Measurements from ENCODE around the gene DZIP3. TPM values are rescaled to one million over a fixed set of nuclear protein-coding genes. Genes with fewer than 3 reads are reported as not detected.

DZIP3 gene
- total RNA-seq, 1 donor from 2014 or later: 6.6 TPM

DNA sequence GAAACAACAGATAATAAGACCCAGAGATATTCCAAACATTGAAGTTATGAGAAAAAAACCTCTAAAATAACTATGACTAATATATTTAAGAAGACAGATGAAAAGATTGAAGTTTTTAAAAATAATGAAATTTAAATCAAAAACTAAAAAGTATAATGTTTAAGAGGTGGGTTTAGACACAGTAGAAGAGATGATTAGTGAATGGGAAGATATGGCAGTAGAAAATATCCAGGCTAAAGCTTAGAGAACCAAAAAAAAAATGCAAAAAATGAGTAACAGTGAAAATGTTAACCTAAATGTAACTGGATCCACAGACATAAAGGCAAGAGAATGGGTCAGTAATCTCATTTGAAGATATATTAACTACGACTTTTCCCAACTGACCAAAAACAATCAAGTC, 115.5 kb downstream of the DZIP3 start:
- no peaks in the 10 kb centered on the region for H3K27me3 ChIP-seq (ENCODE audit: control insufficient read depth, insufficient read depth, low read length)
- no peak for DNase-seq (ENCODE audit: low read depth)
- H3K4me3 ChIP-seq (ENCODE audit: low read depth, low read length): no peak overlapping the region
- TF ChIP-seq, protein P1, sequence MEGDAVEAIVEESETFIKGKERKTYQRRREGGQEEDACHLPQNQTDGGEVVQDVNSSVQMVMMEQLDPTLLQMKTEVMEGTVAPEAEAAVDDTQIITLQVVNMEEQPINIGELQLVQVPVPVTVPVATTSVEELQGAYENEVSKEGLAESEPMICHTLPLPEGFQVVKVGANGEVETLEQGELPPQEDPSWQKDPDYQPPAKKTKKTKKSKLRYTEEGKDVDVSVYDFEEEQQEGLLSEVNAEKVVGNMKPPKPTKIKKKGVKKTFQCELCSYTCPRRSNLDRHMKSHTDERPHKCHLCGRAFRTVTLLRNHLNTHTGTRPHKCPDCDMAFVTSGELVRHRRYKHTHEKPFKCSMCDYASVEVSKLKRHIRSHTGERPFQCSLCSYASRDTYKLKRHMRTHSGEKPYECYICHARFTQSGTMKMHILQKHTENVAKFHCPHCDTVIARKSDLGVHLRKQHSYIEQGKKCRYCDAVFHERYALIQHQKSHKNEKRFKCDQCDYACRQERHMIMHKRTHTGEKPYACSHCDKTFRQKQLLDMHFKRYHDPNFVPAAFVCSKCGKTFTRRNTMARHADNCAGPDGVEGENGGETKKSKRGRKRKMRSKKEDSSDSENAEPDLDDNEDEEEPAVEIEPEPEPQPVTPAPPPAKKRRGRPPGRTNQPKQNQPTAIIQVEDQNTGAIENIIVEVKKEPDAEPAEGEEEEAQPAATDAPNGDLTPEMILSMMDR (IDR thresholded peaks at IDR 0.05; ENCODE audit: insufficient read depth, low read length, poor library complexity, severe bottlenecking): no peak
- no peaks in the 10 kb centered on the region for H3K36me3 ChIP-seq (ENCODE audit: control insufficient read depth, insufficient read depth, low read length)

DNA sequence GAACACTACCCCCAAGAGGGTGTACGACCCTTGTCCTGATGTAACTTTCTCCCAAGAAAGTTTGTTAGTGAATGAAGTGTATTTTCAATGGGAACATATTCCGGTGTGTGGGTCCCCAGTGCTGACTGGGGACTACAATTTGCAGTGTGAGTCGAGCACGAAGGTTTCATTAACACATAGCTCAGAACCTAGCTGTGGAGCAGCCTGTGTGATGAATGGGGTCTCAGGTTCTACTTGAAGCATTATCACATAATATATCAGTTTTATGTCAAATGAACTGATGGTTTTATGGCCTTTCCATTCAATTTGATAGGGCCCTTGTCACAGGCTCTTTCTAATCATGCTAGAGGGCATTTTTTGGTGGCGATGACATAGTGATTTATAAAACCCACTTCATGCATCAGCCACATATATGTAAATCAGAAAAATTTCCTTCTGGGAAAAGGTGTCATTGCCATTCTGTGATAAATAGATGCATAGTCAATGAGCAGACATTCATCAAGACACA, 123.5 kb downstream of the DZIP3 start:
- Histone ChIP-seq H3K36me3 (ENCODE audit: control insufficient read depth, insufficient read depth, low read length) (no peaks in the 10 kb centered on the region), H3K27me3 (ENCODE audit: control insufficient read depth, insufficient read depth, low read length) (no peaks in the 10 kb centered on the region), H3K4me3 (ENCODE audit: low read depth, low read length) (no peak overlapping the region)
- TF ChIP-seq, protein P1 (IDR thresholded peaks at IDR 0.05; ENCODE audit: insufficient read depth, low read length, poor library complexity, severe bottlenecking): no peak
- DNase-seq (ENCODE audit: low read depth): no peak

DNA sequence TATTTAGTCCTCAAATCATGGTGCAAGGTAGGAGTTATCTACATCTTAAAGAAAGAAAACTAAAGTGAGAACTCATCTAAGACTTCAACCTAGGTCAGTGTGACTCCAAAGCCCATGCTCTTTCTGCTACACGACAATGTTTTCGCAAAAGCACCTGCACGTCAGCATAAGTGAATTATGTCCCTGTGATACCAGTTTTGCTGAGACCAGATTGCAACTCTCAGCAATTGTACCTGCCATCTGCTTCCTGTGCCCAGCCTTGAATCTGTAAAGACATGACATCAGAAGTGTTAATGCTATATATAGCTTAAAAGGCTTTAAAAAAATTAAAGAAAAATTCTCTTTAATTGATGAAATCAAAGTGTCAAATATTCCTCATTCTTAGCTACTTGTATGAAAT, 124.3 kb downstream of the DZIP3 start:
- TF ChIP-seq, protein P1 (IDR thresholded peaks at IDR 0.05; ENCODE audit: insufficient read depth, low read length, poor library complexity, severe bottlenecking): no peak
- Histone ChIP-seq H3K27me3 (ENCODE audit: control insufficient read depth, insufficient read depth, low read length) (no peaks in the 10 kb centered on the region), H3K4me3 (ENCODE audit: low read depth, low read length) (no peak overlapping the region), H3K36me3 (ENCODE audit: control insufficient read depth, insufficient read depth, low read length) (no peaks in the 10 kb centered on the region)
- no peak for DNase-seq (ENCODE audit: low read depth)

DNA sequence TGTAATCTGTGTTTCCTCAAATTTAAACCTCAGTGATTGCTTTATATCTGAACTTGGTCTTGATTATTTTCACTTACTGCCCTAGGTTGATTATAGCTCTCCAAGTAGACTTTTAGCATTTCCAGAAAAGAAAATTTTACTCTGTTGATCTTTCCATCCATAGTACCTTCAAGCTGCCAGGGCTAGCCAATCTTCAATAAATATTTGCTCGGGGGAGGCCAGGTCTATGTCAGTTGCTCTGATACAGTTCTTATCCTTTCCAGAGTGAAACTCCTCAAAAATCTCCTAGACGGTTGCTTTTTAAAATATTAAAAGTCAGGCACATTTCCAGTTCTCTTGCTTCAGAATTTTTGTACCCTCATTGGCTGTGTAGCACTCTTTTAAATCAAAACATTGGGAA, 128.9 kb downstream of the DZIP3 start:
- no peaks in the 10 kb centered on the region for H3K27me3 ChIP-seq (ENCODE audit: control insufficient read depth, insufficient read depth, low read length)
- H3K36me3 ChIP-seq (ENCODE audit: control insufficient read depth, insufficient read depth, low read length): no peaks in the 10 kb centered on the region
- no peak for DNase-seq (ENCODE audit: low read depth)
- TF ChIP-seq, protein P1 (IDR thresholded peaks at IDR 0.05; ENCODE audit: insufficient read depth, low read length, poor library complexity, severe bottlenecking): no peak
- H3K4me3 ChIP-seq (ENCODE audit: low read depth, low read length): no peak overlapping the region

DNA sequence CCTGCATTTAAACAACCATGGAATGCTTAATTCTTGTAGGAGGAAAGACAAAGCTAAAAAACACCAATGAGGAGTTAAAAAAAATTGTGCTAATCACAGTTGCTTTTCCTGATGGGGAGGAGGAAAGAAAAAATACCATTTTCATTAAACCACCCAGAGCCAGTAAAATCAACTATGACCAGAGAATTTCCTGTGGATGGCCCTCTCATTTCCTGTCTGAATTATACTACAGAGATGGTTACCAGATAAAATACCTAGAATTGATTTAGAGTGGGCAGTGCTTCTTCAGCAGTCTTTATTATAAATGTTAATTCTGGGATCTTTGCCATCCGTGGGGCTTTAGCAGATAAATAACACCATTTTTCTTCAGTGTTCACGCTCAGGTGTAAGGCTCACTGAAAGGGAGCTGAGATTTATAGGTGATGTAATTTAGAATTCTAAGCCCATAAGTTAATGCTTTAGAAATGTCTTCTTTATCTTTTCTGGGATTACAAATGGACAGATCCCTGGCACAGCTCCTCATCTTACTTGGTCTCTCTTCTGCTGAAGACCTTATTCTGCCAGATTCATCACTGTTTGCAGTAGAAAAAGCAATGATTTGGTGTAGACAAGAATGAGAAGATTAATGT, 129.8 kb downstream of the DZIP3 start:
- Histone ChIP-seq H3K36me3 (ENCODE audit: control insufficient read depth, insufficient read depth, low read length) (no peaks in the 10 kb centered on the region), H3K4me3 (ENCODE audit: low read depth, low read length) (no peak overlapping the region), H3K27me3 (ENCODE audit: control insufficient read depth, insufficient read depth, low read length) (no peaks in the 10 kb centered on the region)
- TF ChIP-seq, protein P1 (IDR thresholded peaks at IDR 0.05; ENCODE audit: insufficient read depth, low read length, poor library complexity, severe bottlenecking): no peak
- no peak for DNase-seq (ENCODE audit: low read depth)

DNA sequence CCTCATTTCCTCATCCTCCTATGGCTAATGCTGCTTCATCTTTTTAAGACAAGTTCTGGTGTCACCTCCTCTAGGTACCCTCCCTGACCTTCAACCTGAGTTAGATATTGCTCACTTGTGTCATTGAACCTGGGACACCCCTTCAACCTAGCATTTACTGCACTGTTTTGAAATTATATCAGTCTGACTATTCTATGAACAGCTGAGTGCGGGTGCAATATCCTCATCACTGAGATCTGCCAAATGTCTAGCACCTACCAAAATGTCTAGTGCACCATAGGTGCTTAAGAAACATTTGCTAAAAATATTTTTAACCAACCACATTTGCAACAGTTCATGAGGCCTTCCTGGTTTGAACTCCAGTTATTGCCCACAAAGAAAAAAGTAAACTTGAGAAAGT, 133.2 kb downstream of the DZIP3 start:
- Histone ChIP-seq H3K4me3 (ENCODE audit: low read depth, low read length) (no peak overlapping the region), H3K27me3 (ENCODE audit: control insufficient read depth, insufficient read depth, low read length) (no peaks in the 10 kb centered on the region), H3K36me3 (ENCODE audit: control insufficient read depth, insufficient read depth, low read length) (no peaks in the 10 kb centered on the region)
- TF ChIP-seq, protein P1 (IDR thresholded peaks at IDR 0.05; ENCODE audit: insufficient read depth, low read length, poor library complexity, severe bottlenecking): no peak
- no peak for DNase-seq (ENCODE audit: low read depth)
